ENCODE measurements around the gene PTPRM. TPM values are rescaled to one million over a fixed set of nuclear protein-coding genes. Genes with fewer than 3 reads are reported as not detected.

Gene PTPRM
- polyA plus RNA-seq, 1 donor from 2014 or later = 126 TPM

DNA sequence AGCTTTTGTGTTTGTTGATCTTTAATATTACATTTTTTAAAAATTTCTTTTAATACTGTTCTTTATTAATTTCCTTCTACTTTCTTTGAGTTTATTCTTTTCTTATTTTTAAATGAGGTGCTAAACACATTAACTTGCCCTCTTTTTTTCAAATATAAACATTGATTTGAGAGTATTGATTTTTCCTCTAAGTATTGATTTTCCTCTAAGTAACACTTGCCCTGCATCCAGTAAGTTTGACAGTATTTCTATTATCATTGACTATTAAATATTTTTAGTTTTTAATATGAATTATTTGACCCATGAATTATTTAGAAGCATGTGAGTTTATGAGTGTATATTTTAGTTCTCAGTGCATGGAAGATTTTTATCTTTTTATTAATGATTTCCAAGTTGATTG is 705.1 kb downstream of the PTPRM start:
- Histone ChIP-seq H4K20me1 (ENCODE audit: insufficient read depth) (no peaks in the 10 kb centered on the region), H3K9ac (ENCODE audit: low read length) (no peak overlapping the region), H3K27me3 (ENCODE audit: insufficient read depth, low read depth, low read length) (no peaks in the 10 kb centered on the region), H3K27ac (ENCODE audit: low read length) (no peak overlapping the region), H3F3A (ENCODE audit: insufficient read depth, low read length, poor library complexity, severe bottlenecking) (no peaks in the 10 kb centered on the region), H2AFZ (ENCODE audit: low read depth, low read length) (no peak overlapping the region), H3K4me2 (ENCODE audit: low read length) (no peak overlapping the region), H3K4me3 (ENCODE audit: low read length) (no peak overlapping the region), H3K9me2 (ENCODE audit: insufficient read depth, low read length) (no peaks in the 10 kb centered on the region), H3K9me3 (ENCODE audit: low read length) (no peaks in the 10 kb centered on the region), H3K79me2 (replicated peaks; ENCODE audit: insufficient read depth, low read length) (no peaks in the 10 kb centered on the region), H3K36me3 (ENCODE audit: insufficient read depth, low read length) (no peaks in the 10 kb centered on the region)
- TF ChIP-seq MXI1 (conservative IDR thresholded peaks at IDR 0.05; ENCODE audit: poor library complexity, severe bottlenecking) = no peak
- TF ChIP-seq SMC3 (conservative IDR thresholded peaks at IDR 0.05; ENCODE audit: poor library complexity) = no peak
- TF ChIP-seq CTCF (IDR thresholded peaks at IDR 0.05; ENCODE audit: poor library complexity, severe bottlenecking) = no peak
- TF ChIP-seq POLR2AphosphoS5 (IDR thresholded peaks at IDR 0.05) = no peak
- TF ChIP-seq EZH2 (IDR thresholded peaks at IDR 0.05; ENCODE audit: borderline replicate concordance, insufficient read depth, low read length, poor library complexity, severe bottlenecking) = no peak
- TF ChIP-seq, protein P1, sequence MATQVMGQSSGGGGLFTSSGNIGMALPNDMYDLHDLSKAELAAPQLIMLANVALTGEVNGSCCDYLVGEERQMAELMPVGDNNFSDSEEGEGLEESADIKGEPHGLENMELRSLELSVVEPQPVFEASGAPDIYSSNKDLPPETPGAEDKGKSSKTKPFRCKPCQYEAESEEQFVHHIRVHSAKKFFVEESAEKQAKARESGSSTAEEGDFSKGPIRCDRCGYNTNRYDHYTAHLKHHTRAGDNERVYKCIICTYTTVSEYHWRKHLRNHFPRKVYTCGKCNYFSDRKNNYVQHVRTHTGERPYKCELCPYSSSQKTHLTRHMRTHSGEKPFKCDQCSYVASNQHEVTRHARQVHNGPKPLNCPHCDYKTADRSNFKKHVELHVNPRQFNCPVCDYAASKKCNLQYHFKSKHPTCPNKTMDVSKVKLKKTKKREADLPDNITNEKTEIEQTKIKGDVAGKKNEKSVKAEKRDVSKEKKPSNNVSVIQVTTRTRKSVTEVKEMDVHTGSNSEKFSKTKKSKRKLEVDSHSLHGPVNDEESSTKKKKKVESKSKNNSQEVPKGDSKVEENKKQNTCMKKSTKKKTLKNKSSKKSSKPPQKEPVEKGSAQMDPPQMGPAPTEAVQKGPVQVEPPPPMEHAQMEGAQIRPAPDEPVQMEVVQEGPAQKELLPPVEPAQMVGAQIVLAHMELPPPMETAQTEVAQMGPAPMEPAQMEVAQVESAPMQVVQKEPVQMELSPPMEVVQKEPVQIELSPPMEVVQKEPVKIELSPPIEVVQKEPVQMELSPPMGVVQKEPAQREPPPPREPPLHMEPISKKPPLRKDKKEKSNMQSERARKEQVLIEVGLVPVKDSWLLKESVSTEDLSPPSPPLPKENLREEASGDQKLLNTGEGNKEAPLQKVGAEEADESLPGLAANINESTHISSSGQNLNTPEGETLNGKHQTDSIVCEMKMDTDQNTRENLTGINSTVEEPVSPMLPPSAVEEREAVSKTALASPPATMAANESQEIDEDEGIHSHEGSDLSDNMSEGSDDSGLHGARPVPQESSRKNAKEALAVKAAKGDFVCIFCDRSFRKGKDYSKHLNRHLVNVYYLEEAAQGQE (IDR thresholded peaks at IDR 0.05; ENCODE audit: borderline replicate concordance) = no peak
- no peak for TF ChIP-seq EP300 (conservative IDR thresholded peaks at IDR 0.05; ENCODE audit: poor library complexity, severe bottlenecking)
- TF ChIP-seq TAF1 (IDR thresholded peaks at IDR 0.05; ENCODE audit: low read depth) = no peak
- no peak for TF ChIP-seq RAD21 (conservative IDR thresholded peaks at IDR 0.05)

DNA sequence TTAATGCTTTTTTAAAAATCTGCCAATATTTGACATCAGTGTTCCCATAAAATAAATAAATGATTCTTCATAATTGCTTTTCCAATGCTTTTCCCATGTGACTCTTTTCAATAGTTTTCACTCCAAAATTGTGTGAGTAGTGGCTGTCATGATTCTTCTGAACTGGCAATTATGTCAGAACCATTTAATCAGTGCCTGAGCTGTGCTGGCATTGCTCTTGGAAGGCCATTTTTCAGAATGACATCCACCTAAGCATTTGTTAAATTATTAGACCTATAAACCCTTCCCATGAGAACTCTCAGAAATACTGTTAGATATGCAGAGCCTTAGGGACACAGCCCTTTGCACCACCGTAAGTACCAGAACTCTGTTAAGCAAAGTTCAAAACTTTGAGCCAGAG is 707.3 kb downstream of the PTPRM start:
- Histone ChIP-seq H3K27ac (ENCODE audit: low read length) (peak overlapping the region; percentile 7), H3K36me3 (ENCODE audit: insufficient read depth, low read length) (no peaks in the 10 kb centered on the region), H3K9me3 (ENCODE audit: low read length) (no peaks in the 10 kb centered on the region), H4K20me1 (ENCODE audit: insufficient read depth) (no peaks in the 10 kb centered on the region), H3K79me2 (replicated peaks; ENCODE audit: insufficient read depth, low read length) (no peaks in the 10 kb centered on the region), H3K9ac (ENCODE audit: low read length) (no peak overlapping the region), H2AFZ (ENCODE audit: low read depth, low read length) (no peak overlapping the region), H3K4me3 (ENCODE audit: low read length) (no peak overlapping the region), H3K4me2 (ENCODE audit: low read length) (no peak overlapping the region), H3K9me2 (ENCODE audit: insufficient read depth, low read length) (no peaks in the 10 kb centered on the region), H3K27me3 (ENCODE audit: insufficient read depth, low read depth, low read length) (no peaks in the 10 kb centered on the region), H3F3A (ENCODE audit: insufficient read depth, low read length, poor library complexity, severe bottlenecking) (no peaks in the 10 kb centered on the region)
- TF ChIP-seq POLR2AphosphoS5 (IDR thresholded peaks at IDR 0.05) (no peak), RAD21 (conservative IDR thresholded peaks at IDR 0.05) (no peak), EP300 (conservative IDR thresholded peaks at IDR 0.05; ENCODE audit: poor library complexity, severe bottlenecking) (no peak), CTCF (IDR thresholded peaks at IDR 0.05; ENCODE audit: poor library complexity, severe bottlenecking) (no peak), EZH2 (IDR thresholded peaks at IDR 0.05; ENCODE audit: borderline replicate concordance, insufficient read depth, low read length, poor library complexity, severe bottlenecking) (no peak)
